Ascending aorta (tissue), 2 donors: ENCODE measurements around the gene DYDC2. TPM values are rescaled to one million over a fixed set of nuclear protein-coding genes. Genes with fewer than 3 reads are reported as not detected.

Source experiments
- DNase-seq, 2 donors: peaks; one replicate each; pipeline ENCODE4 v3.0.0-alpha.2; 2019; ENCODE audit warnings: low spot score in 2 of 2
- H3K27ac ChIP-seq, 2 donors: fragments of 200-600 bp; sonication (generic); one replicate each; pipeline ENCODE4 v1.5.1; 2016 to 2017; ENCODE audit warnings: mild to moderate bottlenecking in 1 of 2
- H3K27me3 ChIP-seq: fragments of 200-600 bp; sonication (generic); one replicate; pipeline ENCODE4 v1.5.1; 2017
- H3K36me3 ChIP-seq, 2 donors: fragments of 200-600 bp; sonication (generic); one replicate each; pipeline ENCODE4 v1.5.1; 2016
- H3K4me1 ChIP-seq, 2 donors: fragments of 200-600 bp; sonication (generic); one replicate each; pipeline ENCODE4 v1.5.1; 2016 to 2017; ENCODE audit warnings: mild to moderate bottlenecking in 1 of 2
- H3K4me3 ChIP-seq, 2 donors: fragments of 200-600 bp; sonication (generic); one replicate each; pipeline ENCODE4 v1.5.1; 2016 to 2017; ENCODE audit warnings: mild to moderate bottlenecking in 1 of 2
- H3K9me3 ChIP-seq, 2 donors: fragments of 200-600 bp; sonication (generic); one replicate each; pipeline ENCODE4 v1.5.1; 2016
- CTCF ChIP-seq, 3 experiments: fragments of 200-600 bp in 2 of 3; fragments of 450-650 bp in 1 of 3; sonication (generic) in 2 of 3; IDR thresholded peaks; one replicate each; pipeline ENCODE4 v1.5.1; 2016 to 2019; ENCODE audit warnings: antibody characterized with exemption in 3 of 3, mild to moderate bottlenecking in 1 of 3, moderate library complexity in 1 of 3
- intact Hi-C: fragments of 100-400 bp; cut with DNase I; formaldehyde crosslinking; loops from one replicate; pipeline ENCODE4 v1.15.1; 2023
- total RNA-seq: library from RNA; depleted of rRNA; stranded (reverse); fragments of >200 nt; gene quantifications from one replicate; pipeline ENCODE4 v1.1.0, GENCODE V29; 2016

DYDC2 gene
- total RNA-seq, 1 donor from 2014 or later = not detected

DNA sequence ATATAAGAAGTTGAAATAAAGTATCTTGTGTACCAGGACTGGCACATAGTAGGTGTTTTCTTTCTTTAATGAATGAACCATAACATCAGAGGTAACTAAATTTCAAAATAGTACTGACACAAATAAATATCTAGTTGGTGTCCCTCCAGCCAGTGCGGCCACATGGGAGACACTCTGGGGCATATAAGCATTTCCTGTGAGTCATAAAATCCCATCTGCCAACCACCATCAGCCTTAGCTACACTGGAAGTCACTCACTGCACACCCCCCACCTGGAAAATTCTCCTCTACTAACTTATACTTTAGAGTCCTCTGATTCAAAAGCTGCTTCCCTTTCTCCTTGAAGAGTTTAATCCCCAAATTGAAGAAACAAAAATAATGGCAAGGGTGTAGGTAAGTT is 32.5 kb upstream of the DYDC2 start:
- H3K4me1 ChIP-seq = no peaks in the 10 kb centered on the region
- no peak for DNase-seq
- intact Hi-C loops = no loop called here
- no peak for TF ChIP-seq CTCF (IDR thresholded peaks at IDR 0.05)
- no peak overlapping the region for H3K27ac ChIP-seq
- H3K9me3 ChIP-seq = no peaks in the 10 kb centered on the region
- no peaks in the 10 kb centered on the region for H3K27me3 ChIP-seq
- no peak overlapping the region for H3K4me3 ChIP-seq
- no peaks in the 10 kb centered on the region for H3K36me3 ChIP-seq

- Histone ChIP-seq H3K36me3 (no peaks in the 10 kb centered on the region), H3K4me3 (no peak overlapping the region), H3K27me3 (no peaks in the 10 kb centered on the region), H3K27ac (no peak overlapping the region), H3K9me3 (no peaks in the 10 kb centered on the region), H3K4me1 (no peaks in the 10 kb centered on the region)
- intact Hi-C loops = no loop called here
- TF ChIP-seq CTCF (IDR thresholded peaks at IDR 0.05) = no peak
- no peak for DNase-seq
Measured at GRCh38 chr10:80324891-80325364, 31.7 kb upstream of the DYDC2 start.

DNA sequence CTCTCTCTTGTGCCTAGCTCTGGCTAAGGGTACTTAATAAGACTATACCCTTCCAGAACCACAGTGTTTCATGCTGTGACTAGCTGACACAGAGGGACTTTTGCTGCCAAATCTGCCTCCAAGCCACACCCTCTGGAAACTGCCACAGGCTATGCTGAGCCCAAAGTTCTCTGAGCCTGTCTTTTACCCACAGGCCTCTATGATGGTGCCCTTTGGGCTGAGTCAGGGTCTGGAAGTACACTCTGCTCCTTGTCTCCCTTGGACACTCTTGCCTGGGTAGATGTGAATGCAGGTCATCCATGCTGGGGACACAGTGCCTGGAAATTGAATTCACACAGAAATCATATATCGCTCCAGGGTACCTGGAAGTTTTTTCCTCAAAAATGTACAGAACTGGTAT is 22.6 kb upstream of the DYDC2 start:
- Histone ChIP-seq H3K27me3 (no peaks in the 10 kb centered on the region), H3K9me3 (no peaks in the 10 kb centered on the region), H3K4me1 (no peaks in the 10 kb centered on the region), H3K4me3 (no peak overlapping the region), H3K27ac (no peak overlapping the region), H3K36me3 (no peaks in the 10 kb centered on the region)
- intact Hi-C loops = no loop called here
- no peak for DNase-seq
- TF ChIP-seq CTCF (IDR thresholded peaks at IDR 0.05) = no peak

- H3K4me1 ChIP-seq = no peaks in the 10 kb centered on the region
- no peak for DNase-seq
- no peak overlapping the region for H3K4me3 ChIP-seq
- no peaks in the 10 kb centered on the region for H3K9me3 ChIP-seq
- intact Hi-C loops = no loop called here
- no peaks in the 10 kb centered on the region for H3K27me3 ChIP-seq
- no peak overlapping the region for H3K27ac ChIP-seq
- no peaks in the 10 kb centered on the region for H3K36me3 ChIP-seq
- TF ChIP-seq CTCF (IDR thresholded peaks at IDR 0.05) = no peak
Measured at GRCh38 chr10:80344276-80344675, 12.3 kb upstream of the DYDC2 start.

GRCh38 chr10:80344912-80345311 is 11.7 kb upstream of the DYDC2 start:
- H3K4me3 ChIP-seq = no peak overlapping the region
- intact Hi-C loops = no loop called here
- H3K36me3 ChIP-seq = no peaks in the 10 kb centered on the region
- no peak for DNase-seq
- H3K9me3 ChIP-seq = no peaks in the 10 kb centered on the region
- H3K4me1 ChIP-seq = no peaks in the 10 kb centered on the region
- TF ChIP-seq CTCF (IDR thresholded peaks at IDR 0.05) = no peak
- no peak overlapping the region for H3K27ac ChIP-seq
- no peaks in the 10 kb centered on the region for H3K27me3 ChIP-seq

DNA sequence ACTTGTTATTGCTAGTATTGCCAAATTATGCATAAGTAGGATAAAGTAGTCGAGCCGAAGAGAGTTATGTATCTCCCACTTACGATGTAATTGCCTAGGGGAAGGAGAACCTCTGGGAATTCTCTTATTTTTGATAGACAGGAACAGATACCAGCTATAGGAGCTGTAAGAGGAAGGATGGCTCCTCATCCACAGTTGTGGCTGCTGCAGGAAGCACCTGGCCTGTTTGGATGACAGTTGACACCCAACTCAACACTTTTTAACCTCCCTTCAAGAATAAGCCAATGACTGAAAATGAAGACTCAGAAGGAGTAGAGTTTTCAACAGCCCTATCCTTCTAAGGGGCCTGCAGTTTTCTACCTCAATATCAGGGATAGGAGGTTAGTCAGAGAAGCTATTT is 6.3 kb upstream of the DYDC2 start:
- no peak overlapping the region for H3K27ac ChIP-seq
- H3K4me1 ChIP-seq = no peaks in the 10 kb centered on the region
- H3K27me3 ChIP-seq = no peaks in the 10 kb centered on the region
- intact Hi-C loops = no loop called here
- no peak for TF ChIP-seq CTCF (IDR thresholded peaks at IDR 0.05)
- no peak for DNase-seq
- H3K4me3 ChIP-seq = no peak overlapping the region
- H3K9me3 ChIP-seq = no peaks in the 10 kb centered on the region
- no peaks in the 10 kb centered on the region for H3K36me3 ChIP-seq
